Urinary bladder (tissue), 2 donors: Measurements from ENCODE around the gene IGF2BP2. TPM values are rescaled to one million over a fixed set of nuclear protein-coding genes. Genes with fewer than 3 reads are reported as not detected.

Experiments
- polyA plus RNA-seq: library from polyadenylated mRNA; stranded (reverse); fragments of 200-250 nt; gene quantifications from one replicate; pipeline ENCODE4 v1.2.3, GENCODE V29; 2013
- small RNA-seq: library from RNA; depleted of rRNA; stranded (forward); fragments of <200 nt; gene quantifications from one replicate; pipeline ENCODE3, GENCODE V24; 2014
- total RNA-seq: library from RNA; depleted of rRNA; stranded (reverse); fragments of >200 nt; gene quantifications from one replicate; pipeline ENCODE4 v1.2.3, GENCODE V29; 2014
- donor health status: healthy.

The IGF2BP2 gene
- total and polyA plus RNA-seq, 2 donors, result 6.8 to 42.7 TPM

Small RNA genes within 50 kb of the gene (small RNA-seq; reads per million reads assigned to genes)
- gene AC133473.1, result not detected
- gene MIR548AQ, result not detected

Other genes with a start within 250 kb of the IGF2BP2 start
- gene SENP2, start 238.7 kb downstream of the IGF2BP2 start, total RNA-seq, result 45.7 TPM
- 21.9 TPM for gene SENP2, start 238.7 kb downstream of the IGF2BP2 start, polyA plus RNA-seq
- 188 TPM for gene TRA2B, start 113.0 kb upstream of the IGF2BP2 start, total RNA-seq
- gene TRA2B, start 113.0 kb upstream of the IGF2BP2 start, polyA plus RNA-seq, result 98.0 TPM